GM10266 (cell line): ENCODE measurements around the gene SRSF2.
"Not testable (repeated sequence)": the region's sequence is repeated elsewhere in the genome, so short reads cannot be mapped to it uniquely, and the experiment has no call there.

Source experiments
- DNase-seq: peaks from one replicate; pipeline ENCODE4 v3.0.0; 2012; ENCODE audit errors: extremely low spot score
- TF ChIP-seq, protein P1 (sequence below): IDR thresholded peaks from 2 replicates; pipeline ENCODE4 v1.5.1; 2012; ENCODE audit warnings: mild to moderate bottlenecking, low read depth; ENCODE audit not compliant: control insufficient read depth, insufficient read depth; ENCODE audit errors: missing control alignments

The SRSF2 gene

GRCh38 chr17:76732734-76733617 lies 4.2 kb downstream of the SRSF2 start:
- no peak for DNase-seq
- TF ChIP-seq, protein P1, sequence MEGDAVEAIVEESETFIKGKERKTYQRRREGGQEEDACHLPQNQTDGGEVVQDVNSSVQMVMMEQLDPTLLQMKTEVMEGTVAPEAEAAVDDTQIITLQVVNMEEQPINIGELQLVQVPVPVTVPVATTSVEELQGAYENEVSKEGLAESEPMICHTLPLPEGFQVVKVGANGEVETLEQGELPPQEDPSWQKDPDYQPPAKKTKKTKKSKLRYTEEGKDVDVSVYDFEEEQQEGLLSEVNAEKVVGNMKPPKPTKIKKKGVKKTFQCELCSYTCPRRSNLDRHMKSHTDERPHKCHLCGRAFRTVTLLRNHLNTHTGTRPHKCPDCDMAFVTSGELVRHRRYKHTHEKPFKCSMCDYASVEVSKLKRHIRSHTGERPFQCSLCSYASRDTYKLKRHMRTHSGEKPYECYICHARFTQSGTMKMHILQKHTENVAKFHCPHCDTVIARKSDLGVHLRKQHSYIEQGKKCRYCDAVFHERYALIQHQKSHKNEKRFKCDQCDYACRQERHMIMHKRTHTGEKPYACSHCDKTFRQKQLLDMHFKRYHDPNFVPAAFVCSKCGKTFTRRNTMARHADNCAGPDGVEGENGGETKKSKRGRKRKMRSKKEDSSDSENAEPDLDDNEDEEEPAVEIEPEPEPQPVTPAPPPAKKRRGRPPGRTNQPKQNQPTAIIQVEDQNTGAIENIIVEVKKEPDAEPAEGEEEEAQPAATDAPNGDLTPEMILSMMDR: no peak

- DNase-seq: not testable (repeated sequence)
Measured at GRCh38 chr17:76731800-76732733, 5.1 kb downstream of the SRSF2 start.

DNA sequence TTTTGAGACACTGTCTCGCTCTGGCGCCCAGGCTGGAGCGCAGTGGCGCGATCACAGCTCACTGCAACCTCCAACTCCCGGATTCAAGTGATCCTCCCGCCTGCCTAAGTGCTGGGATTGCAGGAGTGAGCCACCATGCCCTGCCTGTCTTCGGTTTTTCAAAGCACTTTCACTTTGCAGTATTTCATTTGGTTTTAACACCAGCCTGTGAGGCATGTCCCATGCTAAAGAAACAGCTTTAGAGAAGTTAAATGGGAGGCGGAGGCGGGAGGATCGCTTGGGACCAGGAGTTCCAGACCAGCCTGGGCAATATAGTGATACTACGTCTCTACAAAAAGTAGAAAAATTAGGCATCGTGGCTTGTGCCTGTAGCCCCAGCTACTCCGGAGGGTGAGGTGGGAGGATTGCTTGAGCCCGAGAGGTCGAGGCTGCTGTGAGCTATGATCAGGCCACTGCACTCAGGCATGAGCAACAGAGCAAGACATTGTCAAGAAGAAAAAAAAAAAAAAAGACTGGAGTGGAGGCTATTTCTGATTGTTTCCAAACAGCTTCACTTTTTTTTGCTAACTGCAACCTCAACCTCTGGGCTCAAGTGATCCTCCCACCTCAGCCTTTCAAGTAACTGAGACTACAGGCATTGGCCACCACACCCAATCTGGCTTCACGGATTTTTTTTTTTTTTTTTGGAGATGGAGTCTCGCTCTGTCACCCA lies 9.2 kb downstream of the SRSF2 start:
- DNase-seq: no peak
- TF ChIP-seq, protein P1: no peak

DNA sequence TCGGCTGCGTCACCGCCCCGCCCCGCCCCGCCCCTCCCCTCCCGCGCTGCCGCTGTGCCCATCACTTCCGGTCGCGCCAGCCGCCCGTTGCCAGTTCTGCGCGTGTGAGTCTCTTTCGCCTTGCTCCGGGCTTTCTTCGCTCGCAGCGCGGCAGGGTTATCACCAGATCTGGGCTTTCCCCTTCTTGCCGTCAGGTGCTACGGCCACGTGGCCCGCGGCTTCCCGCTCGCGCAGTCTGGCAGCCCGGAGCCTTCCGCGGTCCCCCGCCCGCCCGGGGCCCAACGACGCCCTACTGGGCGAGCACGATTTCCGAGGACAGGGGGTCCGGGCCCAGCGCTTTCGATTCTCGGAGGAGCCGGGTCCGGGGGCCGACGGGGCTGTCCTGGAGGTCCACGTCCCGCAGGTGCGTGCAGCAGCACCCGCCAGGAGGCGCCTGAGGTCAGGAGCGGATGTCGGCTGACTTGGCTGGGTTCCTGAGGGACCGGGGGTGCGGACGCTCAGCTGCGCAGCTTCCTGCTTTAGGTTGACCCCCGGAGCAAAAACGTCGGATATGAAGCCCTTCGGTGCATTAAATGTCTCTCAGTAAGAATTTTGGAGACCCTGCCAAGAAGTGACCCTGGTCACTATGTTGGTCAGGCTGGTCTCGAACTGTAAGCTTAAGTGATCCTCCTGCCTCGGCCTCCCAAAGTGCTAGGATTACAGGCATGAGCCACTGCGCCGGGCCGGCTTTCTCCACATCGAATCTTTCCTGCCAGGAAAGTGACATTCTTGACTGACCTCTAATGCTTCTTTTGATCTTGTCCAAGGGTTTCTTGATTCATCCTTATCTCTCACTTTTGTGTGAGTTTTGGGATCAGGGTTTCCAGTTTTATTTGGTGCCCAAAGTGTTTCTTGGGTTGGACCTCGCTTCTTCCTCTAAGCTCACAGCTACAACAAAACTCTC lies 10.1 kb downstream of the SRSF2 start, which contains the start of gene METTL23:
TSS of gene METTL23 (plus strand) at position 64 of the 943 bp plus-strand sequence. CDS start 2,872 bp downstream, outside the sequence.
- TF ChIP-seq, protein P1: peak; percentile 82
- peak; percentile 83 for DNase-seq

DNA sequence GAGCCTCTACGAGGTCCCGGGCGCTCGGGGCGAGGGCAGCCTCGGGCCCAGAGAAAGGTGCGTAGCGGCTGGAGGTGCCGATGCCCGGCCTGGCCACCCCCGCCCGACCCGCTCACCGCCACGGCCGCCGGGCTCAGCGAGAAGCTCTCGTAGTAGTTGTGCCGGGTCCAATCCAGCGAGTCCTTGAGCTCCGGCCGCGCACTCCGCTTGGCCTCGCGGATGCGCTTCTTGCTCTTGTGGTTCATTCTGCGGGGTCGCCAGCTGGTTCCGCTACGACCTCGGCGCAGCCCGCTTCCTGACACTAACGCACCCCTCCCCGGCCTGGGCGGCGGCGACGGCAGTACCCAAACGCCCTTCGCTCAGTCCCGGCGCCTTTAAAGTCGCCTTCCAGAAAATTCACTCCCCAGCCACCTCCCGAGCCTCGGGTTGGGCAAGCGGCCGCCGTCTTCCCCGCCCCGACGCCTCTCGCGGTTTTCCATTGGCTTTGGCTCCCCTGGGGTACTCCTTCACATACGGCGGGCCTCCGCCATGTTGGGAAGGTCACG lies 10.8 kb downstream of the SRSF2 start, which contains the start of gene JMJD6:
TSS of gene JMJD6 (minus strand) at position 376 of the 545 bp plus-strand sequence. CDS start at position 245, 131 bp downstream.
- TF ChIP-seq, protein P1: no peak

DNA sequence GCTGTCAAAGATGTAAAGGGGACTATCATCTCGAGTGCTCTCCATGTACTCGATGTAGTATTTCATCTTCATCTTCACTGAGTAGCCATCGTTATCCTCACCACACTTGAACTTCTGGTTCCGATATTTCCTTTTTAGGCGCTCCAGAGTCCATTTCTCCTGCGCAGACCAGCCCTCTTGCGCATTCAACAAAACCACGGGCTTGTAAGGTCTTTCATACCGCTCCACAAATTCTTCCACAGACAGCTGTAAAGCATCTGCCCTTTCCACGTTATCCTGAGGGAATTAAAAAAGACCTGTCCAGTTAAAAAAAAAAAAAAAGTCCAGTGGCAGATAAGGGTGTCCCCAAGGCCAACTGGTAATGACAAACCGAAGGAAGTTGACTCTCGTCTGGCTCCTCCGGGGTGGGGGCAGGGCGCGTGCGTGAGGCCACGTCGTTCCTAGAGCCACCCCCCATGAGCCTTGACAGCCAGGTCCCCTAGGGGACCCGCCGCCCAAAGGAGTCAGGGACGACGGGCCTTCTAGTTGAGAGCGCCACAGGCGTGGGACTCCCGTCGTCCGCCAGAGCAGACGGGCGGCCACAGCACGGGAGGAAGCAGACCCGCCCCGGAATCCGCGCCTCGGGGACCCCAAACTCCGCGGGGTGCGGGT lies 11.4 kb downstream of the SRSF2 start:
- peak; percentile 76 for DNase-seq

More for the DNA sequence above, 10.8 kb downstream of the SRSF2 start, which contains the start of gene JMJD6:
- peak; percentile 96 for DNase-seq

More for the DNA sequence above, 11.4 kb downstream of the SRSF2 start:
- TF ChIP-seq, protein P1: no peak
